ENCODE measurements around the gene CEP104. TPM values are rescaled to one million over a fixed set of nuclear protein-coding genes. Genes with fewer than 3 reads are reported as not detected.
A peak's percentile ranks its signal among the peaks of the same experiment; 100 is the strongest.

The CEP104 gene
- total and polyA plus RNA-seq, 9 of the 15 experiments (the other 6 are each of a cell fraction or from before 2014, with no cell fraction given): 11.2 to 63.4 (median 42.6) TPM

GRCh38 chr1:3773572-3774275 lies 83.3 kb downstream of the CEP104 start (continued):
- TF ChIP-seq ZNF644 (tag; IDR thresholded peaks at IDR 0.05; ENCODE audit: low read depth) (no peak), ZNF143 (CRISPR knock-in tag; IDR thresholded peaks at IDR 0.05) (no peak), YY1 (IDR thresholded peaks at IDR 0.05; ENCODE audit: borderline replicate concordance in 1 of 3, control insufficient read depth in 1 of 3, extremely low read depth in 1 of 3, insufficient read depth in 3 of 3, insufficient read length in 1 of 3, insufficient replicate concordance in 2 of 3, low read depth in 1 of 3, low read length in 2 of 3) (peak in 1 of 3 experiments; percentile 2), GABPB1 (CRISPR knock-in tag; IDR thresholded peaks at IDR 0.05) (0 out of 2 replicates have a peak, but pooled peaks have one; percentile 38), ZNF57 (CRISPR knock-in tag; IDR thresholded peaks at IDR 0.05) (0 out of 2 replicates have a peak, but pooled peaks have one; percentile 33), LEF1 (IDR thresholded peaks at IDR 0.05) (0 out of 2 replicates have a peak, but pooled peaks have one; percentile 32), GMEB1 (CRISPR knock-in tag; IDR thresholded peaks at IDR 0.05) (no peak), ZNF764 (CRISPR knock-in tag; IDR thresholded peaks at IDR 0.05; ENCODE audit: low read depth) (no peak), ZBTB11 (CRISPR knock-in tag; IDR thresholded peaks at IDR 0.05) (0 out of 6 replicates have a peak, but pooled peaks of 1 of the 3 experiments have one; percentile 33), ELF4 (CRISPR knock-in tag; IDR thresholded peaks at IDR 0.05) (0 out of 2 replicates have a peak, but pooled peaks have one; percentile 58), GTF2F1 (IDR thresholded peaks at IDR 0.05; ENCODE audit: low read depth, low read length) (no peak), TGIF2 (CRISPR knock-in tag; IDR thresholded peaks at IDR 0.05) (no peak), NCOA4 (IDR thresholded peaks at IDR 0.05; ENCODE audit: partially characterized antibody) (no peak), TSC22D4 (tag; IDR thresholded peaks at IDR 0.05) (no peak), CTCFL (IDR thresholded peaks at IDR 0.05; ENCODE audit: borderline replicate concordance, insufficient read depth, low read depth, low read length, poor library complexity, severe bottlenecking) (no peak), JUNB (CRISPR knock-in tag; conservative IDR thresholded peaks at IDR 0.05) (0 out of 2 replicates have a peak, but pooled peaks have one; percentile 18), POLR2A (conservative IDR thresholded peaks at IDR 0.05) (no peak), SIRT6 (IDR thresholded peaks at IDR 0.05; ENCODE audit: low read depth, low read length) (no peak), SMAD2 (IDR thresholded peaks at IDR 0.05; ENCODE audit: low read depth, low read length) (no peak), NR2C1 (IDR thresholded peaks at IDR 0.05) (peak; percentile 75), NR2C1 (tag; IDR thresholded peaks at IDR 0.05) (peak; percentile 70)
